ENCODE measurements around the gene OR5AU1.

DNA sequence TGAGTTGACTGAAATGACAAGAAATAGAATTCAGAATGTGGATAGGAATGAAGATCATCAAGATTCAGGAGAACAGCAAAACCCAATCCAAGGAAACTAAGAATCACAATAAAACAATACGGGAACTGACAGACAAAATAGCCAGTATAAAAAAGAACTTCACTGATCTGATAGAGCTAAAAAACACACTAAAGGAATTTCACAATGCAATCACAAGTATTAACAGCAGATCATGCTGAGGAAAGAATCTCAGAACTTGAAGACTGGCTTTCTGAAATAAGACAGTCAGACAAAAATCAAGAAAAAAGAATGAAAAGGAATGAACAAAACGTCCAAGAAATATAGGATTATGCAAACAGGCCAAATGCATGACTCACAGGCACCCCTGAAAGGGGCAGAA is 15.3 kb upstream of the OR5AU1 start:
- no peak for TF ChIP-seq POLR2A (IDR thresholded peaks at IDR 0.05)
- TF ChIP-seq, protein P1, sequence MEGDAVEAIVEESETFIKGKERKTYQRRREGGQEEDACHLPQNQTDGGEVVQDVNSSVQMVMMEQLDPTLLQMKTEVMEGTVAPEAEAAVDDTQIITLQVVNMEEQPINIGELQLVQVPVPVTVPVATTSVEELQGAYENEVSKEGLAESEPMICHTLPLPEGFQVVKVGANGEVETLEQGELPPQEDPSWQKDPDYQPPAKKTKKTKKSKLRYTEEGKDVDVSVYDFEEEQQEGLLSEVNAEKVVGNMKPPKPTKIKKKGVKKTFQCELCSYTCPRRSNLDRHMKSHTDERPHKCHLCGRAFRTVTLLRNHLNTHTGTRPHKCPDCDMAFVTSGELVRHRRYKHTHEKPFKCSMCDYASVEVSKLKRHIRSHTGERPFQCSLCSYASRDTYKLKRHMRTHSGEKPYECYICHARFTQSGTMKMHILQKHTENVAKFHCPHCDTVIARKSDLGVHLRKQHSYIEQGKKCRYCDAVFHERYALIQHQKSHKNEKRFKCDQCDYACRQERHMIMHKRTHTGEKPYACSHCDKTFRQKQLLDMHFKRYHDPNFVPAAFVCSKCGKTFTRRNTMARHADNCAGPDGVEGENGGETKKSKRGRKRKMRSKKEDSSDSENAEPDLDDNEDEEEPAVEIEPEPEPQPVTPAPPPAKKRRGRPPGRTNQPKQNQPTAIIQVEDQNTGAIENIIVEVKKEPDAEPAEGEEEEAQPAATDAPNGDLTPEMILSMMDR (IDR thresholded peaks at IDR 0.05 in 4 of 5, conservative IDR thresholded peaks at IDR 0.05 in 1 of 5), result no peak

Measured in gastrocnemius medialis (tissue), 4 donors.